Umbilical cord (tissue), 2 donors: ENCODE data around the gene HORMAD2. TPM values are rescaled to one million over a fixed set of nuclear protein-coding genes. Genes with fewer than 3 reads are reported as not detected.

ENCODE experiments used
- DNase-seq: peaks from one replicate; pipeline ENCODE4 v3.0.0-alpha.2; 2015; ENCODE audit warnings: low spot score
- total RNA-seq: library from RNA; depleted of rRNA; stranded (reverse); fragments of >200 nt; gene quantifications from one replicate; pipeline ENCODE4 v1.2.3, GENCODE V29; 2014; ENCODE audit warnings: low replicate concordance; ENCODE audit not compliant: insufficient read depth

HORMAD2 gene
- total RNA-seq, 1 donor from 2014 or later: 1.2 TPM

DNA sequence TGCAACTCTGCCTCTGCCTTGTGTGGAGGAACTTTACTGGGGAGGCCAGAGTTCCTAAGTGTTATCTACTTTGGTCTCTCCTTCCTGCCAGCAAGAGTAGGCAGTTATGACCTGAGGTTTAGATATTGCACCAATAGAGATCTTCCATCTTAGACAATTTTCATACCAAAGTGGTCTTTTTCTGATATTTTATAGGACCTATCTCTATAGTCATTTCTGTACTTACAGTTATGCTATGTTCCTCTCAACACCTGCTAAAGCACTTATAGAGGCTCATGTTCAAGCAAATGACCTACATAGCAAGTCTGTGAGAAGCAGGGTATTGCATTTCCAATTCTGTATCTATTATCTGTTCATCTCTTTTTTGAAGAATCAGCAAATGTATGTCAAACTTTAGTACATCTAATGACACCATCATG lies 80.8 kb downstream of the HORMAD2 start:
- DNase-seq: no peak

- no peak for DNase-seq
Observed at GRCh38 chr22:30167296-30167695, 87.0 kb downstream of the HORMAD2 start.

- no peak for DNase-seq
Observed at GRCh38 chr22:30167734-30168133, 87.5 kb downstream of the HORMAD2 start.

DNA sequence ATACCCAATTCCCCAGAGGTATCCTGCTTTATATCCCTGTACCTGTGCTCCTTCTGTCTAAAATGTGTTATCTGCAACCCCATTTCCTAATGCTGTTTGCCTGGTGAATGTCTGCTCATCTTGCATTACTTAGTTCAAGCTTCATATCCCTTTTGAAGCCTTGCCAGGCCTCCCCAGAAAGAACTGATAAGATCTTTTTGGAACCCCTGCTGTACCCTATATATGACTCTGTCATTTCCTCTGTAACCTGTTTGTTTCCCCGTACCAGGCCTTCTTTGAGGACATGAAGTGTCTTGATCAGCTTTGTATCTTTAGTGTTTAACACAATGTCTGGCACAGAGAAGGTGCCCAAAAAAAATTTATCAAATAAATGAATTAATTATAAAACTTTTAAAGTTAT lies 88.7 kb downstream of the HORMAD2 start:
- DNase-seq: no peak

DNA sequence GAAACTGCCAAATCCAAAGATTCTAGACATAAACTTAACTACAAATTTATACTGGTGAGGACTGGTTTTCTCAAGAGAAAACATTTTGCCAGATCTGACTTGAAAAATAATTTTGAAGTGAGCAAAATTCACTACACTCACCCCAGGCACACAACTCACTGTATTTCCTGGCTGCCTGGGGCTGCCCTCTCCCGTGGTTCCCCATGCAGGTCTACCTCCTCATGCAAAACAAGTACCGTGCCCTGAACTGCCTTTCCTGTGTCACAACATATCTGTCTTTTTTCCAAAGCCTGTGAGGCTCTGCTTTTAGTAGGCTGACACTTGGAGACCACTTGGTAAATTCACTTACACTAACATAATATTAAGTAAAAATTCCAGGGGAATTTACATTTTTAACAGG lies 89.9 kb downstream of the HORMAD2 start:
- no peak for DNase-seq

- DNase-seq: no peak
Observed at GRCh38 chr22:30171008-30171407, 90.7 kb downstream of the HORMAD2 start.

- DNase-seq: no peak
Observed at GRCh38 chr22:30175690-30176288, 95.5 kb downstream of the HORMAD2 start.

- DNase-seq: peak; percentile 32
Observed at GRCh38 chr22:30176431-30176830, 96.2 kb downstream of the HORMAD2 start.

DNA sequence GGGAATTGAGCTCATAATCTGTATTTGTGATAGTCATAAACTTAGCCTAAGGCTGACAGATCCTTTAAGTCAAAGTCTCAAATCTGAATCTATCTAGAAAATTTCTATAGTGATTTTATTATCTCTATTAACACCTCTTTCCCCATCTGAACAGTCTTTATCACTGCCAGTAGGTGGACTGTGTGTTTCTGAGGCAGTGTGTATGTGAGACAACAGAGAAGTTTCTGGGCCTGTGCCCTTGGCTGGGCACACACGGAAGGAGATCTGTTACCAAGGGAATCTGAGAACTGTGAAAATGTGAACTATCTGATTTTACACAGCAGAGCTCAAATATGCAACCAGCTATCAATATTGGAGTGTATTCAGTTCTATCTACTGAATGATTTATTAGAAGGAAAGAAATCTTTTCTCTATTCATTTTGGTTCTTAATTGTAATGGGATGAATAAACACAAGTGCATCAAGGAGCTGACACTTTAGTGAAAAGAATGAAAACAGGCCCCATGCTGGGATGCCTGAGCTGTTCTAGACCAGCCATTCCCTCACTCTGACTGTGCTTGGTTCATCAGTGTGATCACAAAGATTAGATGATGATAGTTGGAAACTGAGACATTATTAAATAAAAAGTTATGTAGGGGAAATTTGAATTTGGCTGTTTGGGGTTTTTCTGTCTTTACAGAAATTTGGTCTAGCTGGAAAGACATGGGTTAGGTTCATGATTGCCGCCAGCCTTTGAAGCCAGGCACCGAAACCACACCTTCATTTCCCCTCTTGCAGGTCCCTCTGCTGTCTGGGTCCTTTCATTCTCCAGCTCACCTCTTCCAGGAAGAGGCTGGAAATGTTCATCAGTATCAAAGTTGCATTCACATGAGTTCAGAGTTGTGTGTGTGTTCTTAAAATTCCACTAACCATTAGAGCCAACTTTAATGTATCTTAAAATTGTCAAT lies 98.2 kb downstream of the HORMAD2 start:
- DNase-seq: no peak

- no peak for DNase-seq
Observed at GRCh38 chr22:30180616-30181015, 100.4 kb downstream of the HORMAD2 start.

- no peak for DNase-seq
Observed at GRCh38 chr22:30181459-30182349, 101.4 kb downstream of the HORMAD2 start.

- no peak for DNase-seq
Observed at GRCh38 chr22:30182350-30182745, 102.1 kb downstream of the HORMAD2 start.

- no peak for DNase-seq
Observed at GRCh38 chr22:30182815-30183214, 102.6 kb downstream of the HORMAD2 start.

GRCh38 chr22:30183271-30183670 lies 103.0 kb downstream of the HORMAD2 start:
- no peak for DNase-seq

DNA sequence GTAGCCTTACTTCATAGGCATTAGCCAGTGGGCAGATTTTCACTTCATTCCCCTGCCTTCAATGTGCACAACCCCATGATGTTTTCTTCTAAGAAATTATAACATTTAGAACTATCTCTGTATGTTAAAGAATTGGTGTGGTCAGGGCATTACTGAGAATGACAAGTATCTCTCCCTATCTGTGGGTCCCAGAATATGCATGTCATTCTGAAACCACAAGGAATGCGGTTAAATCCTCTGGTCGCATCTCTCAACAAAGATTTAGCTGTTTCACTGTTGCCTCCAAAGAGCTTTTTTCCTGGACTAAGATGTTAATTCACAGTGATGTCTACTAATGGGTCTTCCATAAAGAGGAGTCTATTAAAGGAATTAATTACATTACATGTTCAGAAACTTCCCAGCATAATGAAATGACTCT lies 103.6 kb downstream of the HORMAD2 start:
- DNase-seq: peak; percentile 29

- DNase-seq: no peak
Observed at GRCh38 chr22:30185129-30185528, 104.9 kb downstream of the HORMAD2 start.

DNA sequence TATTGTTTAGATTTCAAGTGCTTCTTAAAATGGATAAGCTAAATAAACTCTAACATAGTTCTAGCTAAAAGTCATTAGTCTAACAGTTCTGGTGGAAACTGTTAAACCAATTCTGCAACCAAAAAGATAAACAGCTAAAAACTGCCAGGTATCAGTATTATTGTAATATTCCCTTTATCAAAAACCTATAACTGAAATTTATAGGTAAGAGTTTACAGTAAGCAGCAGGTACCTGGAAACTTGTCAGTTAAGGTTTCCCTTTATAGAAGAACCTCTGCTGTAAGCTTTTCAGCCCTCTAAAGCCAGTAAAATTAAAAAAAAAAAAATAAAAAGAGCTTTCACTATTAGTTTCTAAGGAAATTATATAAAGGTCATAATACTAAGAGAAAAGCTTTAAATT lies 105.3 kb downstream of the HORMAD2 start:
- no peak for DNase-seq

DNA sequence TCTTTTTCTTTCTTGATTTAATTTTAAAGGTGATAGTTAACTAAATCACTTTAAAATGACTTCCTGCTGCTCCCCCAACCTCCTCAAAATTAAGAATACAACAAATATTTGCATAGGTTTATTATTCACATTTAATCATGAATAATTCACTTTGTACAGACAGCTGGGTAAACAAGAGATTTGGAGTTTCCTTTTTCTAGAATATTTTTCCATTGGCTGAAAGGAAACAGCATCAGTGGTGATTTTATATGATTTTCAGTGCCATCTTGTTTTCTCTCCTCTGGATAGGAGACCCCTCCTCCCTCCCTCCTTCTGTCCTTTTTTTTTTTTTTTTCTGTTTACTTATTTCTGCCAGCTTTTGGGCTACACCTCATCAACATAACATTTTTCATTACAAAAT lies 105.8 kb downstream of the HORMAD2 start:
- no peak for DNase-seq

- no peak for DNase-seq
Observed at GRCh38 chr22:30186510-30186909, 106.2 kb downstream of the HORMAD2 start.

DNA sequence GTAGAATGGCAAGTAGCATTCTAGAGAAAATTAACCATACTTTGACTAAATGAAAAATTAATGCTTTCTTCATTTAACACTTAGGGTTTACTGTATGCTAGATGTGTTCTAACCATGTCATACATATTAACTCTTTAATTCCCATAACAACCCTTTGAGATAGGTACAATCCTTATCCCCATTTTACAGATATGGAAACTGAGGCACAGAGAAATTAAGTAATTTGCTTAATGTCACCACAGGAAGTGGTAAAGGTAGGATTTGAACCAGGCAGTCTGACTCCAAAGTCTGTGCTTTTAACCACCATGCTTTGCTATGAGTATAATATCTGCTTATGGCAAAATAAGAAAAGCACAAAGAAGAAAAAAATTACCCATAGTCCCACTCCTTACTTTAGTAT lies 106.8 kb downstream of the HORMAD2 start:
- DNase-seq: no peak

DNA sequence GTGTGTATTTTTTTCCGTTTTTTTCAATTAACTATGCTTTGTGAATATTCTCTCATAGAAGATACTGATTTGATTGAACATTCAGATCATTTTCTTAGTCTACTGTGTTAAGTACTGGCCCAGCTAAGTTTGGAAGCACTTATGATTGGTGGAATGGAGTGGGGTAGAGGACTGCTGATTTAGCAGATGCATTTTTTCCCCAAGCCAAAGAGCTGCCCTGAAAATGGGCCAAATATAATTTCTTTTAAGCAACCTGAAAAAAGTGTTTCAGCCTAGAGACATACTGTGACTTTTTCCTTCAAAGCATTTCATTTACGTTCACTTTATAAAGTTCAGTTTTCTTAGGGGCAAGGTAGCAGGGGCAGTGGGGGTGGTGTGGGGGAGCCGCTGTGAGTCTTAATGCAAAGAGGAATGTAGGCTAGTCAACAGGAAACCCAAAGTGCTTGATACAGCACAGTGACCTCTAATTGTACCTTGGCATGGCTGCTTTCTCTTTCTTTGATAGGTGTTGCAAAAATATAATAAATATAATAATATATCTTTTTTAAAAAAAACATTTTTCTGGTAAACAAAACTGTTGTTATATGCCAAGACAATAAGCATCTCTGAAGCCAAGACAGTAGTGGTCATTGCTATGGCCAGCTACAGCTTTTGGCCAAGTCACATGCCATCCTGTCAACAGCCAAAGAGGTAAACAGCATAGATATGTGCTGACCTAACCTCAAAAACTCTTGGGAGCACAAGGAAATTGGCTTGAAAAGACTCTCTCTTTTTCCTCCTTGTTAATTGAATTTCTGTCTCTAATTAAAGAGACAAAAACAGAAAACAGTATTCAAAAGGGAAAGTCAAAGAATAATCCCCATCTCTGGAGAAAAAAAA lies 107.5 kb downstream of the HORMAD2 start:
- DNase-seq: no peak
